K562 (cell line): ENCODE data around the gene DIAPH3. TPM values are rescaled to one million over a fixed set of nuclear protein-coding genes. Genes with fewer than 3 reads are reported as not detected.

ENCODE experiments used
- ATAC-seq: fragments of 200-7000 bp; cut with Tn5 transposase; 3 replicates; pipeline ENCODE4 v1.9.1; 2020; ENCODE audit warnings: moderate library complexity
- BruUV-seq: library from RNA; stranded (reverse); fragments of 400-500 nt; replicated peaks from 2 replicates; lab custom pipeline; 2021; lab: Mats Ljungman, UMichigan
- CTCF ChIA-PET: fragments of 300-600 bp; formaldehyde crosslinking; extraction: SDS; loops from one replicate; lab custom pipeline; 2021; ENCODE audit warnings: low intra/inter-chr PET ratio; lab: Yijun Ruan, JAX
- POLR2A ChIA-PET: fragments of 300-600, 350-650 bp; sonication (Branson Sonifier 250); formaldehyde crosslinking; extraction: SDS; loops from one replicate; lab custom pipeline; 2021; ENCODE audit warnings: antibody characterized with exemption, inconsistent platforms; lab: Yijun Ruan, JAX
- DNase-seq, 4 experiments: peaks; one replicate each; pipeline versions ENCODE4 v3.0.0 to v3.0.0-alpha.2; 2011 to 2018; ENCODE audit warnings: low spot score in 3 of 4, mixed read lengths in 3 of 4; ENCODE audit errors: extremely low read depth in 1 of 4
- FAIRE-seq: peaks from 2 replicates; lab custom pipeline; 2011; peaks lifted over from hg19 to GRCh38; lab: Jason Lieb, UNC
- H2AFZ ChIP-seq: 2 replicates; pipeline ENCODE4 v1.6.0; 2011; ENCODE audit warnings: low read depth, low read length, control low read depth, inconsistent platforms
- H3K27ac ChIP-seq: fragments of 200-600 bp; 3 replicates; pipeline ENCODE4 v1.8.0; 2011; ENCODE audit warnings: low read depth, mild to moderate bottlenecking, control low read depth, inconsistent platforms, low read length, moderate library complexity, mixed read lengths; ENCODE audit errors: extremely low read depth
- H3K27me3 ChIP-seq, 2 experiments: fragments of 300-600 bp in 1 of 2; 2 replicates in 1 of 2; 3 replicates in 1 of 2; pipeline versions ENCODE4 v1.6.0 to v1.8.0; 2011; ENCODE audit warnings: inconsistent platforms in 2 of 2, low read length in 2 of 2, mild to moderate bottlenecking in 1 of 2, mixed read lengths in 1 of 2, moderate library complexity in 1 of 2; ENCODE audit not compliant: control insufficient read depth in 2 of 2, insufficient read depth in 2 of 2
- H3K36me3 ChIP-seq: fragments of 300-600 bp; 3 replicates; pipeline ENCODE4 v1.8.0; 2011; ENCODE audit warnings: mild to moderate bottlenecking, low read length, inconsistent platforms; ENCODE audit not compliant: control insufficient read depth, insufficient read depth
- H3K4me1 ChIP-seq, 2 experiments: fragments of 200-600 bp in 1 of 2; replicated peaks in 1 of 2; 2 replicates in 1 of 2; 3 replicates in 1 of 2; pipeline versions ENCODE4 v1.5.1 to v1.8.0; 2011; ENCODE audit warnings: inconsistent platforms in 2 of 2, low read length in 2 of 2, mild to moderate bottlenecking in 1 of 2, mixed read lengths in 1 of 2, moderate library complexity in 1 of 2; ENCODE audit not compliant: control insufficient read depth in 2 of 2, insufficient read depth in 2 of 2
- H3K4me2 ChIP-seq: 2 replicates; pipeline ENCODE4 v1.6.1; 2011; ENCODE audit warnings: low read length, control low read depth, inconsistent platforms, mixed read lengths; ENCODE audit not compliant: insufficient read depth
- H3K4me3 ChIP-seq: fragments of 200-600 bp; sonication (generic), shearing (Covaris generic); 2 replicates; pipeline ENCODE4 v1.5.1; 2016; ENCODE audit warnings: control low read depth, inconsistent platforms
- H3K79me2 ChIP-seq: fragments of 200-600 bp; 3 replicates; pipeline ENCODE4 v1.8.0; 2011; ENCODE audit warnings: low read length, inconsistent platforms; ENCODE audit not compliant: control insufficient read depth, insufficient read depth
- H3K9ac ChIP-seq, 2 experiments: 2 replicates each; pipeline versions ENCODE4 v1.6.0 to v1.6.1; 2011; ENCODE audit warnings: low read depth in 2 of 2, low read length in 2 of 2, control low read depth in 1 of 2, inconsistent platforms in 1 of 2, mild to moderate bottlenecking in 1 of 2, mixed read lengths in 1 of 2; ENCODE audit not compliant: insufficient read depth in 1 of 2
- H3K9me1 ChIP-seq: one replicate; pipeline ENCODE4 v1.6.0; 2011; ENCODE audit warnings: inconsistent platforms, mild to moderate bottlenecking, low read length, moderate library complexity; ENCODE audit not compliant: control insufficient read depth, insufficient read depth
- H3K9me3 ChIP-seq: replicated peaks from 2 replicates; pipeline ENCODE4 v1.5.1; 2011; ENCODE audit warnings: low read depth, low read length, inconsistent platforms; ENCODE audit not compliant: control insufficient read depth, insufficient read depth
- H4K20me1 ChIP-seq: replicated peaks from 2 replicates; pipeline ENCODE4 v1.6.1; 2011; ENCODE audit warnings: low read length, inconsistent platforms, mixed read lengths; ENCODE audit not compliant: control insufficient read depth, insufficient read depth
- CCAR2 ChIP-seq: fragments of 200-400 bp; formaldehyde crosslinking; IDR thresholded peaks from 2 replicates; pipeline ENCODE4 v1.6.1; 2017; ENCODE audit warnings: mild to moderate bottlenecking, low read depth, low read length
- EHMT2 ChIP-seq: fragments of 450-650 bp; IDR thresholded peaks from 2 replicates; pipeline ENCODE4 v1.6.1; 2018; ENCODE audit warnings: antibody characterized with exemption
- ELF4 ChIP-seq: fragments of 450-650 bp; formaldehyde crosslinking; IDR thresholded peaks from 2 replicates; pipeline ENCODE4 v1.4.0; 2022; ENCODE audit warnings: missing genetic modification characterization
- GATAD2B ChIP-seq: fragments of 450-650 bp; IDR thresholded peaks from 2 replicates; pipeline ENCODE4 v1.6.1; 2017; ENCODE audit warnings: mild to moderate bottlenecking, borderline replicate concordance
- HDGF ChIP-seq: fragments of 450-650 bp; IDR thresholded peaks from 2 replicates; pipeline ENCODE4 v1.6.1; 2016
- KLF1 ChIP-seq: fragments of 450-650 bp; IDR thresholded peaks from 2 replicates; pipeline ENCODE4 v1.6.1; 2016; ENCODE audit warnings: missing genetic modification characterization, missing compliant biosample characterization
- PYGO2 ChIP-seq: fragments of 450-650 bp; IDR thresholded peaks from 2 replicates; pipeline ENCODE4 v1.6.1; 2016; ENCODE audit warnings: mild to moderate bottlenecking, missing genetic modification characterization, moderate library complexity, missing compliant biosample characterization
- ZNF165 ChIP-seq: fragments of 250-450 bp; sonication (Bioruptor Pico); IDR thresholded peaks from 2 replicates; pipeline ENCODE4 v1.4.0; 2020; ENCODE audit warnings: borderline replicate concordance
- ZNF384 ChIP-seq: IDR thresholded peaks from 2 replicates; pipeline ENCODE4 v1.6.1; 2012; ENCODE audit warnings: low read depth, low read length, improper control_type of control experiment
- whole genome bisulfite sequencing: fragments of 100-300 bp; shearing (Covaris generic); methylation state at CpG from one replicate; pipeline ENCODE4 v1.1.6; 2016; ENCODE audit warnings: low coverage, mixed read lengths; ENCODE audit not compliant: insufficient coverage; ENCODE audit errors: missing lambda C conversion rate; 5-methylcytosine and 5-hydroxymethylcytosine counted together
- in situ Hi-C: fragments of 300-500 bp; cut with MboI; formaldehyde crosslinking; loops from 4 replicates; pipeline ENCODE4 v1.15.0; 2018; ENCODE audit warnings: inconsistent platforms, mixed read lengths
- intact Hi-C: fragments of 100-400 bp; cut with micrococcal nuclease; formaldehyde crosslinking; loops from 2 replicates; pipeline ENCODE4 v1.14.2; 2022
- polyA plus RNA-seq, 8 experiments: library from polyadenylated mRNA; depleted of rRNA in 4 of 8; stranded (reverse) in 5 of 8; unstranded in 3 of 8; fragments of >200 nt; fragmentation: Nextera tagmentation in 2 of 8; fragmentation: Illumina TruSeq in 1 of 8; extraction: Ambion mirVana in 2 of 8; extraction: Trizol in 1 of 8; gene quantifications; 2 replicates each; pipeline versions ENCODE4 v1.2.1 to v1.2.3, GENCODE V29; 2011 to 2014; ENCODE audit warnings: inconsistent platforms in 1 of 8, missing spikeins in 1 of 8
- total RNA-seq, 7 experiments: library from RNA; depleted of rRNA in 6 of 7; stranded (reverse); fragments of >200 nt in 6 of 7; fragmentation: Illumina TruSeq in 2 of 7; extraction: Trizol in 2 of 7; gene quantifications; 2 replicates each; pipeline versions ENCODE4 v1.2.1 to v1.2.3, GENCODE V29; 2011 to 2021; ENCODE audit warnings: low replicate concordance in 1 of 7
- TF ChIP-seq, protein P1 (sequence below), 2 experiments: fragments of 450-650 bp; formaldehyde crosslinking in 1 of 2; IDR thresholded peaks; 2 replicates each; pipeline versions ENCODE4 v1.4.0 to v1.6.1; 2014 to 2020; ENCODE audit warnings: mild to moderate bottlenecking in 2 of 2, borderline replicate concordance in 1 of 2, low read depth in 1 of 2
- TF ChIP-seq, protein P2 (sequence below): sonication (generic); formaldehyde crosslinking; IDR thresholded peaks from 2 replicates; pipeline ENCODE4 v1.8.1; 2023; ENCODE audit warnings: mild to moderate bottlenecking, missing genetic modification reagents

DIAPH3 gene
- total and polyA plus RNA-seq, 9 of the 15 experiments (the other 6 are each of a cell fraction or from before 2014, with no cell fraction given): 9.0 to 18.7 (median 14.7) TPM

DNA sequence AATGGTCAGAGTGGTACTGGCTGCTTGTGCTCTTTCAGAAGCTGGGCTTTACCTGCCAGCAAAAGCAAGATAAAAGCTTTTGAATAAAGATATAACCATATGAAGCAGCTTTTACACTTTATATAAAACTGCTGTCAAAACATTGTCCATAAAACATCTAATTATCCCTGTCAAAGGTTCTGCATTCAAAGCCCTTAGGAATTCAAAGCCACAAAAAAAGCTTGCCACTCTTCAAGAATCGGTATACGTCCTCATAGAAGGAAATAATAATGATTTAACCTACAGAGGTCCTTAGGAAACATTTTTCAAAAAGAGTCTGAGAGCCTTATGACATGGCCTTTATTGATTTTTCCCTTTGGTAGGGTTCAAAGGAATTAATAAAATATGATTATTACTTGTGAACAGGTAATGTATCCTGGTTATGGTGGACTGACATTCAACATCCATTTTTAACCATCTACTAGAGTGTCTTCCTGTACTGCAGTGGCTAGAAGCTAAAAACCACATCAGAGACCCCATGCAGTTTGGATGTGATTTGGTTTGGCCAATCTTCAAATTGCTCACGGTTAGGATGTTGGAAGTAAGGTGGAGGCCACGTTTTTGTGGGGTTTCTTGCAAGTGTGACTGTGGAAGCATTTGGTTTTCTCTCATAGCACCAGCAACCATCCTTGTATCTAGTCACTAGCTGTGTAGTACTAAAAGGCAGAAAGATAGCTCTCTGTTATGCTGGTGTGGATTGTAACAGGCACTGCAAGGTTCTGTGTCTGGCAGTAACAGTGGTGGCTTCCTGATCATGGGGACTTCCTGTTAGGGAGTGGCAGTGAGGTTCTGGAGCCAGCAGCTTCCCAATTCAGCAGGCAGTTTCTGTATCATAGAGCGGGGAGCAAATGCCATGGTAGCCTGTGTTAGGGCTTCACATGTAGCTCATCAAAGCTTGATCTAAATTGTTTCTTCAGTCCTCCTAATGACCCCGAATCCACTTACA, 441.5 kb downstream of the DIAPH3 start:
- no peaks in the 10 kb centered on the region for H3K36me3 ChIP-seq
- no TSS peak for BruUV-seq
- no peaks in the 10 kb centered on the region for H3K27me3 ChIP-seq
- DNase-seq (no peak), ATAC-seq (no peak), FAIRE-seq (no peak)
- no peaks in the 10 kb centered on the region for H4K20me1 ChIP-seq
- in situ Hi-C loops: no loop called here
- 44% methylated on average over 6 of the region's 6 CpGs for WGBS
- H3K9ac ChIP-seq: no peak overlapping the region
- ChIA-PET CTCF (no interaction called here), POLR2A (no interaction called here)
- no peak overlapping the region for H2AFZ ChIP-seq
- H3K9me3 ChIP-seq: no peaks in the 10 kb centered on the region
- no peak overlapping the region for H3K4me3 ChIP-seq
- no peaks in the 10 kb centered on the region for H3K79me2 ChIP-seq
- H3K4me1 ChIP-seq: no peaks in the 10 kb centered on the region
- no peak overlapping the region for H3K27ac ChIP-seq
- intact Hi-C loops: no loop called here
- H3K9me1 ChIP-seq: no peaks in the 10 kb centered on the region
- H3K4me2 ChIP-seq: no peak overlapping the region
- TF ChIP-seq ZNF165 (CRISPR knock-in tag): no peak
- TF ChIP-seq, protein P1, sequence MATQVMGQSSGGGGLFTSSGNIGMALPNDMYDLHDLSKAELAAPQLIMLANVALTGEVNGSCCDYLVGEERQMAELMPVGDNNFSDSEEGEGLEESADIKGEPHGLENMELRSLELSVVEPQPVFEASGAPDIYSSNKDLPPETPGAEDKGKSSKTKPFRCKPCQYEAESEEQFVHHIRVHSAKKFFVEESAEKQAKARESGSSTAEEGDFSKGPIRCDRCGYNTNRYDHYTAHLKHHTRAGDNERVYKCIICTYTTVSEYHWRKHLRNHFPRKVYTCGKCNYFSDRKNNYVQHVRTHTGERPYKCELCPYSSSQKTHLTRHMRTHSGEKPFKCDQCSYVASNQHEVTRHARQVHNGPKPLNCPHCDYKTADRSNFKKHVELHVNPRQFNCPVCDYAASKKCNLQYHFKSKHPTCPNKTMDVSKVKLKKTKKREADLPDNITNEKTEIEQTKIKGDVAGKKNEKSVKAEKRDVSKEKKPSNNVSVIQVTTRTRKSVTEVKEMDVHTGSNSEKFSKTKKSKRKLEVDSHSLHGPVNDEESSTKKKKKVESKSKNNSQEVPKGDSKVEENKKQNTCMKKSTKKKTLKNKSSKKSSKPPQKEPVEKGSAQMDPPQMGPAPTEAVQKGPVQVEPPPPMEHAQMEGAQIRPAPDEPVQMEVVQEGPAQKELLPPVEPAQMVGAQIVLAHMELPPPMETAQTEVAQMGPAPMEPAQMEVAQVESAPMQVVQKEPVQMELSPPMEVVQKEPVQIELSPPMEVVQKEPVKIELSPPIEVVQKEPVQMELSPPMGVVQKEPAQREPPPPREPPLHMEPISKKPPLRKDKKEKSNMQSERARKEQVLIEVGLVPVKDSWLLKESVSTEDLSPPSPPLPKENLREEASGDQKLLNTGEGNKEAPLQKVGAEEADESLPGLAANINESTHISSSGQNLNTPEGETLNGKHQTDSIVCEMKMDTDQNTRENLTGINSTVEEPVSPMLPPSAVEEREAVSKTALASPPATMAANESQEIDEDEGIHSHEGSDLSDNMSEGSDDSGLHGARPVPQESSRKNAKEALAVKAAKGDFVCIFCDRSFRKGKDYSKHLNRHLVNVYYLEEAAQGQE (IDR thresholded peaks at IDR 0.05; ENCODE audit: borderline replicate concordance): no peak
- TF ChIP-seq, protein P1 (CRISPR knock-in tag; IDR thresholded peaks at IDR 0.05; ENCODE audit: low read depth): no peak
- TF ChIP-seq ZNF384: no peak
- no peak for TF ChIP-seq HDGF
- TF ChIP-seq GATAD2B: no peak
- no peak for TF ChIP-seq ELF4 (CRISPR knock-in tag)
- TF ChIP-seq KLF1 (tag): no peak
- TF ChIP-seq, protein P2, sequence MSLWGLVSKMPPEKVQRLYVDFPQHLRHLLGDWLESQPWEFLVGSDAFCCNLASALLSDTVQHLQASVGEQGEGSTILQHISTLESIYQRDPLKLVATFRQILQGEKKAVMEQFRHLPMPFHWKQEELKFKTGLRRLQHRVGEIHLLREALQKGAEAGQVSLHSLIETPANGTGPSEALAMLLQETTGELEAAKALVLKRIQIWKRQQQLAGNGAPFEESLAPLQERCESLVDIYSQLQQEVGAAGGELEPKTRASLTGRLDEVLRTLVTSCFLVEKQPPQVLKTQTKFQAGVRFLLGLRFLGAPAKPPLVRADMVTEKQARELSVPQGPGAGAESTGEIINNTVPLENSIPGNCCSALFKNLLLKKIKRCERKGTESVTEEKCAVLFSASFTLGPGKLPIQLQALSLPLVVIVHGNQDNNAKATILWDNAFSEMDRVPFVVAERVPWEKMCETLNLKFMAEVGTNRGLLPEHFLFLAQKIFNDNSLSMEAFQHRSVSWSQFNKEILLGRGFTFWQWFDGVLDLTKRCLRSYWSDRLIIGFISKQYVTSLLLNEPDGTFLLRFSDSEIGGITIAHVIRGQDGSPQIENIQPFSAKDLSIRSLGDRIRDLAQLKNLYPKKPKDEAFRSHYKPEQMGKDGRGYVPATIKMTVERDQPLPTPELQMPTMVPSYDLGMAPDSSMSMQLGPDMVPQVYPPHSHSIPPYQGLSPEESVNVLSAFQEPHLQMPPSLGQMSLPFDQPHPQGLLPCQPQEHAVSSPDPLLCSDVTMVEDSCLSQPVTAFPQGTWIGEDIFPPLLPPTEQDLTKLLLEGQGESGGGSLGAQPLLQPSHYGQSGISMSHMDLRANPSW (CRISPR knock-in tag): no peak
- no peak for TF ChIP-seq EHMT2
- no peak for TF ChIP-seq CCAR2
- no peak for TF ChIP-seq PYGO2 (tag)
